Gastroesophageal sphincter (tissue), 3 donors: ENCODE measurements around the gene TESK2.

Source experiments
- EP300 ChIP-seq: sonication (generic); formaldehyde crosslinking; IDR thresholded peaks from one replicate; pipeline ENCODE4 v1.6.1; 2017; ENCODE audit warnings: antibody characterized with exemption, mild to moderate bottlenecking
- POLR2A ChIP-seq, 2 donors: fragments of 450-650 bp; IDR thresholded peaks; one replicate each; pipeline ENCODE4 v1.6.1; 2017; ENCODE audit warnings: antibody characterized with exemption in 2 of 2, mild to moderate bottlenecking in 2 of 2, moderate library complexity in 1 of 2
- POLR2AphosphoS5 ChIP-seq: sonication (generic); formaldehyde crosslinking; IDR thresholded peaks from one replicate; pipeline ENCODE4 v1.6.1; 2017; ENCODE audit warnings: antibody characterized with exemption
- TF ChIP-seq, protein P1 (sequence below), 4 experiments: fragments of 200-600 bp in 2 of 4; fragments of 450-650 bp in 2 of 4; sonication (generic) in 1 of 4; IDR thresholded peaks; one replicate each; pipeline ENCODE4 v1.5.1; 2017 to 2019; ENCODE audit warnings: antibody characterized with exemption in 4 of 4, mild to moderate bottlenecking in 2 of 4, moderate library complexity in 2 of 4

DNA sequence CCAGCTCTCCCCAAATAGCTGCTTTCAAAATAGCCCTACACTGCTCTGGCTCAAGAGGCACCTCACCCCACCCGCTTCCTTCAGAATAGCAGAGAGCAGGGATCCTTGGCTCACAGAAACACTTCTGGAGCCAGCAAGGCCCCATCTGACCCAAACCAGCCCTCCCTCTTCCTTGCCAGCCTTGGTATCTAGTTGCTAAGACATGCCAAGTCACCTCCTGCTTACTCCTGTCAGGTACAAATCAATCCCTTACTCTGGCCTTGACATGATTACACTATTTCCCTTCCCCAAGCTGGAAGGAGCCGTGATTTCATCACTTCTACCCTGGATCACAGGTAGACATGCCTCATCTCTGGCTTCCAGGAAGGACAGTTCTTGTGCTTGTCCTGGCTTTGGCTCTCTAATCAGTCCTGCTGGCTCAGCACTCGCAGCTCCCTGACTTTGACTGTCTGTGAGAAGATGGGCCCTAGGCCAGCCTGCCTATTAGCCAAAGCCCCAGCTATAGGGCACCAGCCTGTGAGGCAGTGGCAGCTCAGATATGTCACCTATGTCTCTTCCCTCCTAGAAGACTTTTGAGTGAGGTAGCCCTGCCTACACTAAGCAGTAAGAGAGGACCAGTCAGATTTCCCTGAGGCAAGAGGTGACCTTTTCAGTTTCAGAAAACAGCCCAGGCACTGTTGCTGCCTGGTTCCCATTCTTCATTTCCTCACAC lies 141.8 kb downstream of the TESK2 start:
- TF ChIP-seq, protein P1, sequence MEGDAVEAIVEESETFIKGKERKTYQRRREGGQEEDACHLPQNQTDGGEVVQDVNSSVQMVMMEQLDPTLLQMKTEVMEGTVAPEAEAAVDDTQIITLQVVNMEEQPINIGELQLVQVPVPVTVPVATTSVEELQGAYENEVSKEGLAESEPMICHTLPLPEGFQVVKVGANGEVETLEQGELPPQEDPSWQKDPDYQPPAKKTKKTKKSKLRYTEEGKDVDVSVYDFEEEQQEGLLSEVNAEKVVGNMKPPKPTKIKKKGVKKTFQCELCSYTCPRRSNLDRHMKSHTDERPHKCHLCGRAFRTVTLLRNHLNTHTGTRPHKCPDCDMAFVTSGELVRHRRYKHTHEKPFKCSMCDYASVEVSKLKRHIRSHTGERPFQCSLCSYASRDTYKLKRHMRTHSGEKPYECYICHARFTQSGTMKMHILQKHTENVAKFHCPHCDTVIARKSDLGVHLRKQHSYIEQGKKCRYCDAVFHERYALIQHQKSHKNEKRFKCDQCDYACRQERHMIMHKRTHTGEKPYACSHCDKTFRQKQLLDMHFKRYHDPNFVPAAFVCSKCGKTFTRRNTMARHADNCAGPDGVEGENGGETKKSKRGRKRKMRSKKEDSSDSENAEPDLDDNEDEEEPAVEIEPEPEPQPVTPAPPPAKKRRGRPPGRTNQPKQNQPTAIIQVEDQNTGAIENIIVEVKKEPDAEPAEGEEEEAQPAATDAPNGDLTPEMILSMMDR (IDR thresholded peaks at IDR 0.05), result no peak
- no peak for TF ChIP-seq POLR2A (IDR thresholded peaks at IDR 0.05)
- TF ChIP-seq POLR2AphosphoS5, result no peak
- TF ChIP-seq EP300, result no peak
